A673 (cell line): ENCODE data around the gene LNPEP. TPM values are rescaled to one million over a fixed set of nuclear protein-coding genes. Genes with fewer than 3 reads are reported as not detected.

Experiments used
- BruUV-seq: library from RNA; stranded (reverse); fragments of 400-500 nt; replicated peaks from 2 replicates; lab custom pipeline; 2021; lab: Mats Ljungman, UMichigan
- CTCF ChIA-PET: fragments of 300-600 bp; sonication (Branson Sonifier 250); formaldehyde crosslinking; loops from one replicate; lab custom pipeline; 2022; ENCODE audit warnings: antibody characterized with exemption; lab: Charles Lee
- POLR2A ChIA-PET: fragments of 300-600 bp; sonication (Branson Sonifier 250); formaldehyde crosslinking; loops from one replicate; lab custom pipeline; 2022; ENCODE audit warnings: antibody characterized with exemption; ENCODE audit not compliant: low non-redundant PET; lab: Charles Lee
- DNase-seq: peaks from one replicate; pipeline ENCODE4 v3.0.0-alpha.2; 2015; ENCODE audit warnings: low spot score
- H3K27ac ChIP-seq: fragments of 200-600 bp; sonication (generic); 2 replicates; pipeline ENCODE4 v1.5.1; 2016; ENCODE audit warnings: mixed run types, low read depth, mild to moderate bottlenecking, mixed read lengths, antibody characterized with exemption, low read length; ENCODE audit not compliant: poor library complexity, severe bottlenecking
- H3K27me3 ChIP-seq: fragments of 200-600 bp; sonication (generic); replicated peaks from 2 replicates; pipeline ENCODE4 v1.6.1; 2017; ENCODE audit warnings: mixed run types, low read depth, mild to moderate bottlenecking, mixed read lengths, antibody characterized with exemption, low read length; ENCODE audit not compliant: insufficient read depth, poor library complexity
- H3K36me3 ChIP-seq: fragments of 200-600 bp; sonication (generic); 2 replicates; pipeline ENCODE4 v1.6.1; 2016; ENCODE audit warnings: mixed run types, mild to moderate bottlenecking, mixed read lengths, antibody characterized with exemption, low read length; ENCODE audit not compliant: insufficient read depth, poor library complexity, severe bottlenecking
- H3K4me1 ChIP-seq: fragments of 200-600 bp; sonication (generic); 2 replicates; pipeline ENCODE4 v1.6.1; 2017; ENCODE audit warnings: mixed run types, mild to moderate bottlenecking, mixed read lengths, antibody characterized with exemption, low read length; ENCODE audit not compliant: insufficient read depth, poor library complexity, severe bottlenecking
- H3K4me3 ChIP-seq: fragments of 200-600 bp; sonication (generic); 2 replicates; pipeline ENCODE4 v1.5.1; 2016; ENCODE audit warnings: low read depth, mixed run types, mild to moderate bottlenecking, mixed read lengths, low read length; ENCODE audit not compliant: poor library complexity, severe bottlenecking
- H3K9me3 ChIP-seq: fragments of 200-600 bp; sonication (generic); 2 replicates; pipeline ENCODE4 v1.6.1; 2016; ENCODE audit warnings: mixed run types, low read depth, mild to moderate bottlenecking, mixed read lengths, antibody characterized with exemption, low read length; ENCODE audit not compliant: poor library complexity, severe bottlenecking
- EZH2 ChIP-seq: fragments of 200-600 bp; sonication (generic); IDR thresholded peaks from 2 replicates; pipeline ENCODE4 v1.6.1; 2017; ENCODE audit warnings: borderline replicate concordance, low read depth, mild to moderate bottlenecking, mixed read lengths, antibody characterized with exemption, low read length; ENCODE audit not compliant: poor library complexity, severe bottlenecking
- intact Hi-C: fragments of 100-400 bp; cut with micrococcal nuclease; formaldehyde crosslinking; loops from one replicate; pipeline ENCODE4 v1.10.0; 2022; ENCODE audit not compliant: unreplicated experiment
- total RNA-seq: library from RNA; stranded (reverse); gene quantifications from 2 replicates; pipeline ENCODE4 v1.2.3, GENCODE V29; 2021
- TF ChIP-seq, protein P1 (sequence below): fragments of 300-800, 200-600 bp; sonication (generic); conservative IDR thresholded peaks from 2 replicates; pipeline ENCODE4 v1.5.1; 2017; ENCODE audit warnings: low read depth, mild to moderate bottlenecking, antibody characterized with exemption, low read length, moderate library complexity, mixed read lengths

Gene LNPEP
- total RNA-seq, 1 experiment from 2014 or later: 10.3 TPM

GRCh38 chr5:96990102-96990501 is 54.2 kb downstream of the LNPEP start:
- no TSS peak for BruUV-seq
- intact Hi-C loops: loop anchor here (10.0 kb wide), 1 partner anchor 645 kb away; no protein-coding TSS in a partner anchor
- CTCF ChIA-PET: no interaction called here

GRCh38 chr5:96991708-96992107 is 55.8 kb downstream of the LNPEP start:
- CTCF ChIA-PET: no interaction called here
- intact Hi-C loops: loop anchor here (10.0 kb wide), 1 partner anchor 647 kb away; no protein-coding TSS in a partner anchor

More at GRCh38 chr5:96990102-96990501, 54.2 kb downstream of the LNPEP start:
- no peaks in the 10 kb centered on the region for H3K9me3 ChIP-seq
- H3K27ac ChIP-seq: no peak overlapping the region
- no peaks in the 10 kb centered on the region for H3K36me3 ChIP-seq
- TF ChIP-seq EZH2: no peak
- TF ChIP-seq, protein P1, sequence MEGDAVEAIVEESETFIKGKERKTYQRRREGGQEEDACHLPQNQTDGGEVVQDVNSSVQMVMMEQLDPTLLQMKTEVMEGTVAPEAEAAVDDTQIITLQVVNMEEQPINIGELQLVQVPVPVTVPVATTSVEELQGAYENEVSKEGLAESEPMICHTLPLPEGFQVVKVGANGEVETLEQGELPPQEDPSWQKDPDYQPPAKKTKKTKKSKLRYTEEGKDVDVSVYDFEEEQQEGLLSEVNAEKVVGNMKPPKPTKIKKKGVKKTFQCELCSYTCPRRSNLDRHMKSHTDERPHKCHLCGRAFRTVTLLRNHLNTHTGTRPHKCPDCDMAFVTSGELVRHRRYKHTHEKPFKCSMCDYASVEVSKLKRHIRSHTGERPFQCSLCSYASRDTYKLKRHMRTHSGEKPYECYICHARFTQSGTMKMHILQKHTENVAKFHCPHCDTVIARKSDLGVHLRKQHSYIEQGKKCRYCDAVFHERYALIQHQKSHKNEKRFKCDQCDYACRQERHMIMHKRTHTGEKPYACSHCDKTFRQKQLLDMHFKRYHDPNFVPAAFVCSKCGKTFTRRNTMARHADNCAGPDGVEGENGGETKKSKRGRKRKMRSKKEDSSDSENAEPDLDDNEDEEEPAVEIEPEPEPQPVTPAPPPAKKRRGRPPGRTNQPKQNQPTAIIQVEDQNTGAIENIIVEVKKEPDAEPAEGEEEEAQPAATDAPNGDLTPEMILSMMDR: no peak
- POLR2A ChIA-PET: no interaction called here
- DNase-seq: no peak
- no peak overlapping the region for H3K4me3 ChIP-seq
- no peaks in the 10 kb centered on the region for H3K27me3 ChIP-seq
- no peaks in the 10 kb centered on the region for H3K4me1 ChIP-seq

DNA sequence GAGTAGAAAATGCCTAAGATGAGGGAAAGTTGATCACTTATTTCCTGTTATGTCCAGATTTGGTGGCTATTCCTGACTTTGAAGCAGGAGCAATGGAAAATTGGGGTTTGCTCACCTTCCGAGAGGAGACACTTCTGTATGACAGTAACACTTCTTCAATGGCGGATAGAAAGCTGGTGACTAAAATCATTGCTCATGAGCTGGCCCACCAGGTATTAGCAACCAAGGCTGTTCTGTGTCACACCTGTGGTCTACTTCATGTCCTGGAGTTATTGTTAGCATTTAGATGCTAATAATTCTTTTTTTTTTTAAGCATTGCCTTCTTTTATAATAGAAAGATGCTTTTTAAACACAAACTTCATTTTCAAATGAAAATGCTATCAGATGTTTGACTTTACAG is 57.9 kb downstream of the LNPEP start:
- Histone ChIP-seq H3K4me1 (no peaks in the 10 kb centered on the region), H3K27ac (no peak overlapping the region), H3K27me3 (no peaks in the 10 kb centered on the region), H3K9me3 (no peaks in the 10 kb centered on the region), H3K4me3 (no peak overlapping the region), H3K36me3 (no peaks in the 10 kb centered on the region)
- intact Hi-C loops: loop anchor here (10.0 kb wide), 1 partner anchor 649 kb away; no protein-coding TSS in a partner anchor
- TF ChIP-seq EZH2: no peak
- TF ChIP-seq, protein P1: no peak
- CTCF ChIA-PET: no interaction called here
- BruUV-seq: no TSS peak
- POLR2A ChIA-PET: no interaction called here
- DNase-seq: no peak

More at GRCh38 chr5:96991708-96992107, 55.8 kb downstream of the LNPEP start:
- H3K27me3 ChIP-seq: no peaks in the 10 kb centered on the region
- DNase-seq: no peak
- no TSS peak for BruUV-seq
- POLR2A ChIA-PET: no interaction called here
- TF ChIP-seq, protein P1: no peak
- TF ChIP-seq EZH2: no peak
- H3K27ac ChIP-seq: no peak overlapping the region
- no peaks in the 10 kb centered on the region for H3K9me3 ChIP-seq
- no peak overlapping the region for H3K4me3 ChIP-seq
- no peaks in the 10 kb centered on the region for H3K36me3 ChIP-seq
- H3K4me1 ChIP-seq: no peaks in the 10 kb centered on the region
